ENCODE data around the gene FNTB. TPM values are rescaled to one million over a fixed set of nuclear protein-coding genes. Genes with fewer than 3 reads are reported as not detected.

The FNTB gene
- total and polyA plus RNA-seq, 2 donors (not counting 1 experiment from before 2014, with no cell fraction given): 6.6 to 10.2 TPM

DNA sequence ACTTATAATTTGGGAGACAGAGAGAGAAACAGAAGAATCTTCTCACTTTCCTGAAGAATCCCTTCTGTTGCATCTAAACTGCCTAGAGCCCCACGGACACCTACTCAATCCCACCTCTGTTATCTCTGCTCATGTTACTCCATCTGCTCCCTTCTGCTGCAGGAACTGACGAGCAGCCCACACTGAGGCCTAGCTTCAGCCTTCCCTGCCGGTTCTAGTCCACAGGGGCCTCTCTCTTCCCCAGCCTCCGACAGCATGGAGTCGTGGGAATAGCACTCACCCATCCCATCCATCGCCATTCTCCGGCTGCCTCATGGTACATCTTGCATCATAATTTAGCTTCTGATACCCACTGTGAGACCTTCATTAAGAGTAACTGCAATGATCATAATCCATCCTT, 18.5 kb upstream of the FNTB start:
- H3K27ac Mint-ChIP-seq: no peak overlapping the region
- Histone ChIP-seq H3K4me2 (replicated peaks; ENCODE audit: low read depth, low read length, poor library complexity, severe bottlenecking) (no peak overlapping the region), H2AFZ (ENCODE audit: insufficient read depth, low read depth, low read length, poor library complexity, severe bottlenecking) (no peak overlapping the region), H4K20me1 (ENCODE audit: control insufficient read depth, insufficient read depth, low read length, poor library complexity, severe bottlenecking) (no peaks in the 10 kb centered on the region), H3K27me3 (replicated peaks in 1 of 4; ENCODE audit: control extremely low read depth in 1 of 4, control insufficient read depth in 3 of 4, insufficient read depth in 4 of 4, low read length in 3 of 4) (peaks cover 0 to 26% (median 9%) of the 10 kb centered on the region in 4 experiments), H3K9ac (ENCODE audit: low read length) (no peak overlapping the region), H3K4me1 (ENCODE audit: control insufficient read depth in 2 of 2, insufficient read depth in 2 of 2, low read length in 2 of 2) (peaks cover 11% of the 10 kb centered on the region in 2 donors), H3K27ac (ENCODE audit: low read length in 2 of 2) (no peak overlapping the region), H3K79me2 (ENCODE audit: control insufficient read depth, insufficient read depth, low read length) (no peaks in the 10 kb centered on the region), H3K36me3 (replicated peaks in 1 of 2; ENCODE audit: control extremely low read depth in 1 of 2, control insufficient read depth in 1 of 2, extremely low read depth in 1 of 2, insufficient read depth in 2 of 2, low read length in 1 of 2) (no peaks in the 10 kb centered on the region), H3K9me3 (ENCODE audit: control extremely low read depth in 1 of 3, control insufficient read depth in 2 of 3, insufficient read depth in 1 of 3, low read length in 2 of 3) (no peaks in the 10 kb centered on the region), H3K4me3 (ENCODE audit: control extremely low read depth in 1 of 5, extremely low read depth in 1 of 5, insufficient read depth in 1 of 5, low read depth in 2 of 5, low read length in 4 of 5) (no peak overlapping the region)
- H3K4me3 Mint-ChIP-seq: no peak overlapping the region
- H3K27me3 Mint-ChIP-seq: peaks cover 15% of the 10 kb centered on the region
- DNase-seq (no peak), ATAC-seq (ENCODE audit: low read depth) (no peak)
- CTCF ChIA-PET: no interaction called here
- H3K4me1 Mint-ChIP-seq: peaks cover 6% of the 10 kb centered on the region
- no peak for TF ChIP-seq EZH2 (IDR thresholded peaks at IDR 0.05; ENCODE audit: borderline replicate concordance, insufficient read depth, low read depth, low read length, poor library complexity, severe bottlenecking)
- TF ChIP-seq, protein P1, sequence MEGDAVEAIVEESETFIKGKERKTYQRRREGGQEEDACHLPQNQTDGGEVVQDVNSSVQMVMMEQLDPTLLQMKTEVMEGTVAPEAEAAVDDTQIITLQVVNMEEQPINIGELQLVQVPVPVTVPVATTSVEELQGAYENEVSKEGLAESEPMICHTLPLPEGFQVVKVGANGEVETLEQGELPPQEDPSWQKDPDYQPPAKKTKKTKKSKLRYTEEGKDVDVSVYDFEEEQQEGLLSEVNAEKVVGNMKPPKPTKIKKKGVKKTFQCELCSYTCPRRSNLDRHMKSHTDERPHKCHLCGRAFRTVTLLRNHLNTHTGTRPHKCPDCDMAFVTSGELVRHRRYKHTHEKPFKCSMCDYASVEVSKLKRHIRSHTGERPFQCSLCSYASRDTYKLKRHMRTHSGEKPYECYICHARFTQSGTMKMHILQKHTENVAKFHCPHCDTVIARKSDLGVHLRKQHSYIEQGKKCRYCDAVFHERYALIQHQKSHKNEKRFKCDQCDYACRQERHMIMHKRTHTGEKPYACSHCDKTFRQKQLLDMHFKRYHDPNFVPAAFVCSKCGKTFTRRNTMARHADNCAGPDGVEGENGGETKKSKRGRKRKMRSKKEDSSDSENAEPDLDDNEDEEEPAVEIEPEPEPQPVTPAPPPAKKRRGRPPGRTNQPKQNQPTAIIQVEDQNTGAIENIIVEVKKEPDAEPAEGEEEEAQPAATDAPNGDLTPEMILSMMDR (IDR thresholded peaks at IDR 0.05): no peak
- WGBS (ENCODE audit: insufficient coverage): 96% methylated on average over 7 of the region's 7 CpGs
- intact Hi-C loops (cut with micrococcal nuclease): no loop called here
- POLR2A ChIA-PET: no interaction called here
- no peaks in the 10 kb centered on the region for H3K9me3 Mint-ChIP-seq (ENCODE audit: insufficient read depth)

DNA sequence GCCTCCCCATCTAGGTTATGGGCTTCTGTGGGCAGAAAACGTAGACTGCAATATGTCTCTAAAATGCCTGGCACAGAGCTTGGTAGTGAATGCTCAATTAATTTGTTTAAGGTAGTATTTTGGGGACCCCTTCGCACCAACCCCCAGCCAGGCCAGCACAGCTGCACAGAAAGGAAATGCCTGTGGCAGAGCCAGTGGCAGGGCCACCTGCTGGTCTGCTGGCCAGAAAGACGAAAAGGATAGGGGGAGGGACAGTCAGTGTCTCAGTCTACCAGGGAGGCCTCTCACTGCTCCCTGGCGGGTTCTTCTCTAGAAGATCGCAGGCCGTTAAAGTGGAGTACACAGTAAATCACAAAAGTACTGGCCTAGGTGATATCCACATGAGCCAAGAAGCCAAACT, 18.0 kb upstream of the FNTB start:
- Histone ChIP-seq H3K4me3 (ENCODE audit: control extremely low read depth in 1 of 5, extremely low read depth in 1 of 5, insufficient read depth in 1 of 5, low read depth in 2 of 5, low read length in 4 of 5) (no peak overlapping the region), H3K9ac (ENCODE audit: low read length) (no peak overlapping the region), H3K27me3 (replicated peaks in 1 of 4; ENCODE audit: control extremely low read depth in 1 of 4, control insufficient read depth in 3 of 4, insufficient read depth in 4 of 4, low read length in 3 of 4) (peaks cover 0 to 27% (median 9%) of the 10 kb centered on the region in 4 experiments), H4K20me1 (ENCODE audit: control insufficient read depth, insufficient read depth, low read length, poor library complexity, severe bottlenecking) (no peaks in the 10 kb centered on the region), H3K4me1 (ENCODE audit: control insufficient read depth in 2 of 2, insufficient read depth in 2 of 2, low read length in 2 of 2) (peaks cover 11% of the 10 kb centered on the region in 2 donors), H3K27ac (ENCODE audit: low read length in 2 of 2) (no peak overlapping the region), H3K79me2 (ENCODE audit: control insufficient read depth, insufficient read depth, low read length) (no peaks in the 10 kb centered on the region), H3K4me2 (replicated peaks; ENCODE audit: low read depth, low read length, poor library complexity, severe bottlenecking) (no peak overlapping the region), H3K36me3 (replicated peaks in 1 of 2; ENCODE audit: control extremely low read depth in 1 of 2, control insufficient read depth in 1 of 2, extremely low read depth in 1 of 2, insufficient read depth in 2 of 2, low read length in 1 of 2) (no peaks in the 10 kb centered on the region), H3K9me3 (ENCODE audit: control extremely low read depth in 1 of 3, control insufficient read depth in 2 of 3, insufficient read depth in 1 of 3, low read length in 2 of 3) (no peaks in the 10 kb centered on the region), H2AFZ (ENCODE audit: insufficient read depth, low read depth, low read length, poor library complexity, severe bottlenecking) (no peak overlapping the region)
- H3K27ac Mint-ChIP-seq: no peak overlapping the region
- 72% methylated on average over 4 of the region's 6 CpGs for WGBS (ENCODE audit: insufficient coverage)
- no peak overlapping the region for H3K4me3 Mint-ChIP-seq
- ChIA-PET POLR2A (no interaction called here), CTCF (no interaction called here)
- no peaks in the 10 kb centered on the region for H3K9me3 Mint-ChIP-seq (ENCODE audit: insufficient read depth)
- ATAC-seq (ENCODE audit: low read depth): no peak
- no peak for DNase-seq
- peaks cover 15% of the 10 kb centered on the region for H3K27me3 Mint-ChIP-seq
- TF ChIP-seq EZH2 (IDR thresholded peaks at IDR 0.05; ENCODE audit: borderline replicate concordance, insufficient read depth, low read depth, low read length, poor library complexity, severe bottlenecking): no peak
- TF ChIP-seq, protein P1 (IDR thresholded peaks at IDR 0.05): no peak
- intact Hi-C loops (cut with micrococcal nuclease): no loop called here
- peaks cover 6% of the 10 kb centered on the region for H3K4me1 Mint-ChIP-seq
